Measurements from ENCODE around the gene HSPBP1.

DNA sequence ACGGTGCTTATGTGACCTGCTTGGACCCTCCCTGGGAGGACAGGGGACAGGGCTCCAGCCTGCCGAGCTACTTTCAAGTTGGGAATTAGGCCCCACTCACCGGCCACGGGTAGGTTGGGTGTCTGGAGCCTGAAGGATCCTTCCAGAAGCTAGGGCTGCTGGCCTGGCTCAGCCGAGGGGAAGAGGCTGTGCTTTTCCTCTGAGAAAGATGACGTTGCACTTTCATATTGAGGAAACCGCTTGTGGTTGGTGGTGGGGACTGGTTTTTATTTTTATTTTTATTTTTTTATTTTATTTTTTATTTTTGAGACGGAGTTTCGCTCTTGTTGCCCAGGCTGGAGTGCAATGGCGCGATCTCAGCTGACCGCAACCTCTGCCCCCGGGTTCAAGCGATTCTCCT lies 45.3 kb upstream of the HSPBP1 start, which contains the start of gene TMEM150B:
- no peak for TF ChIP-seq BRCA1 (IDR thresholded peaks at IDR 0.05)
- TF ChIP-seq BRCA1 (CRISPR knock-in tag; IDR thresholded peaks at IDR 0.05), result no peak
- TF ChIP-seq RAD21 (CRISPR knock-in tag; conservative IDR thresholded peaks at IDR 0.05 in 1 of 2, IDR thresholded peaks at IDR 0.05 in 1 of 2), result no peak
- no peak for TF ChIP-seq CEBPB (tag; IDR thresholded peaks at IDR 0.05)
- TF ChIP-seq CREB1 (IDR thresholded peaks at IDR 0.05), result no peak
- TF ChIP-seq CREB1 (CRISPR knock-in tag; IDR thresholded peaks at IDR 0.05), result no peak
- no peak for TF ChIP-seq RCOR1 (IDR thresholded peaks at IDR 0.05; ENCODE audit: borderline replicate concordance in 1 of 2, low read depth in 2 of 2, low read length in 2 of 2)
- TF ChIP-seq, protein P1, sequence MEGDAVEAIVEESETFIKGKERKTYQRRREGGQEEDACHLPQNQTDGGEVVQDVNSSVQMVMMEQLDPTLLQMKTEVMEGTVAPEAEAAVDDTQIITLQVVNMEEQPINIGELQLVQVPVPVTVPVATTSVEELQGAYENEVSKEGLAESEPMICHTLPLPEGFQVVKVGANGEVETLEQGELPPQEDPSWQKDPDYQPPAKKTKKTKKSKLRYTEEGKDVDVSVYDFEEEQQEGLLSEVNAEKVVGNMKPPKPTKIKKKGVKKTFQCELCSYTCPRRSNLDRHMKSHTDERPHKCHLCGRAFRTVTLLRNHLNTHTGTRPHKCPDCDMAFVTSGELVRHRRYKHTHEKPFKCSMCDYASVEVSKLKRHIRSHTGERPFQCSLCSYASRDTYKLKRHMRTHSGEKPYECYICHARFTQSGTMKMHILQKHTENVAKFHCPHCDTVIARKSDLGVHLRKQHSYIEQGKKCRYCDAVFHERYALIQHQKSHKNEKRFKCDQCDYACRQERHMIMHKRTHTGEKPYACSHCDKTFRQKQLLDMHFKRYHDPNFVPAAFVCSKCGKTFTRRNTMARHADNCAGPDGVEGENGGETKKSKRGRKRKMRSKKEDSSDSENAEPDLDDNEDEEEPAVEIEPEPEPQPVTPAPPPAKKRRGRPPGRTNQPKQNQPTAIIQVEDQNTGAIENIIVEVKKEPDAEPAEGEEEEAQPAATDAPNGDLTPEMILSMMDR (IDR thresholded peaks at IDR 0.05 in 2 of 3, conservative IDR thresholded peaks at IDR 0.05 in 1 of 3; ENCODE audit: insufficient read depth in 2 of 3, low read depth in 1 of 3, low read length in 3 of 3), result no peak
